Cardiac muscle cell (in vitro differentiated cells and primary cell): ENCODE data around the gene PLD1. TPM values are rescaled to one million over a fixed set of nuclear protein-coding genes. Genes with fewer than 3 reads are reported as not detected.

Experiments
- DNase-seq, 2 donors: peaks; one replicate each; pipeline versions ENCODE4 v3.0.0 to v3.0.0-alpha.2; 2010 to 2017; ENCODE audit warnings: low read depth in 1 of 2, low spot score in 1 of 2
- H3K27ac ChIP-seq: fragments of 200-600 bp; sonication (generic); 2 replicates; pipeline ENCODE4 v1.5.1; 2016
- H3K27me3 ChIP-seq: fragments of 200-600 bp; sonication (generic); 2 replicates; pipeline ENCODE4 v1.6.0; 2016; ENCODE audit warnings: control low read depth
- H3K36me3 ChIP-seq: fragments of 200-600 bp; sonication (generic); 2 replicates; pipeline ENCODE4 v1.5.1; 2016; ENCODE audit warnings: control low read depth
- H3K4me1 ChIP-seq: fragments of 200-600 bp; sonication (generic); 2 replicates; pipeline ENCODE4 v1.8.1; 2017; ENCODE audit warnings: low read depth, mild to moderate bottlenecking, mixed run types
- H3K4me3 ChIP-seq: fragments of 200-600 bp; sonication (generic); 2 replicates; pipeline ENCODE4 v1.5.1; 2016; ENCODE audit warnings: mild to moderate bottlenecking
- H3K9me3 ChIP-seq: fragments of 200-600 bp; sonication (generic); 2 replicates; pipeline ENCODE4 v1.5.1; 2017; ENCODE audit warnings: low read depth, mild to moderate bottlenecking, control low read depth
- CTCF ChIP-seq: IDR thresholded peaks from 2 replicates; pipeline ENCODE4 v1.5.1; 2012; ENCODE audit warnings: low read depth, mild to moderate bottlenecking, low read length
- polyA plus RNA-seq: library from polyadenylated mRNA; unstranded; fragments of >200 nt; fragmentation: Nextera tagmentation; extraction: Ambion mirVana; gene quantifications from 2 replicates; pipeline ENCODE4 v1.2.1, GENCODE V29; 2016
- total RNA-seq: library from RNA; depleted of rRNA; stranded (reverse); fragments of >200 nt; gene quantifications from 2 replicates; pipeline ENCODE4 v1.2.3, GENCODE V29; 2016

Gene PLD1
- total and polyA plus RNA-seq, 2 experiments from 2014 or later = 18.3 to 35.1 TPM

GRCh38 chr3:171561596-171562323 lies 248.5 kb downstream of the PLD1 start:
- no peak for TF ChIP-seq CTCF
- no peaks in the 10 kb centered on the region for H3K27me3 ChIP-seq
- peaks cover 8% of the 10 kb centered on the region for H3K4me1 ChIP-seq
- no peak overlapping the region for H3K4me3 ChIP-seq
- H3K36me3 ChIP-seq = no peaks in the 10 kb centered on the region
- H3K27ac ChIP-seq = no peak overlapping the region
- no peaks in the 10 kb centered on the region for H3K9me3 ChIP-seq
- DNase-seq = peak in 1 of 2 donors; percentile 66

DNA sequence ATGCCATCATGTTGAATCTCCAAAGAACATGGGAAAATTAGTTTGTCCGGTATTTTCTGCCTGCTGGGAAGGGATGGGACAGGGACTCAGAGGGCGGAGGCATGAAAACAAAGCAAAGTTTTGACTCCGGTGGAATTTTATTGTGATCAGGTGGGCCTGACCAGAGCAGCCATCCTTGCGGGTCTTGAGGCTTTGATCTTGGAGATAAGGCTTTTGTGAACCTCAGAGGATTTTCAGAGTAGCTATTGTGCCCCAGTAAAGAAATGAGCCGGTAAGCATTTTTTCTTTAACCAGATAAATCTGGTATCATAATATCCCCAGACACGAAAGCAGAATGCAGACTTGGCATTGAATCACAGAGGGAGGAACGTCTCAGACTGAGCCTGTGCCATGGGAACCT lies 250.7 kb downstream of the PLD1 start:
- H3K36me3 ChIP-seq = no peaks in the 10 kb centered on the region
- no peak overlapping the region for H3K4me3 ChIP-seq
- no peaks in the 10 kb centered on the region for H3K9me3 ChIP-seq
- peaks cover 9% of the 10 kb centered on the region for H3K4me1 ChIP-seq
- DNase-seq = no peak
- no peak overlapping the region for H3K27ac ChIP-seq
- TF ChIP-seq CTCF = no peak
- no peaks in the 10 kb centered on the region for H3K27me3 ChIP-seq

- Histone ChIP-seq H3K27ac (no peak overlapping the region), H3K36me3 (no peaks in the 10 kb centered on the region), H3K4me3 (no peak overlapping the region), H3K9me3 (no peaks in the 10 kb centered on the region), H3K4me1 (peaks cover 9% of the 10 kb centered on the region), H3K27me3 (no peaks in the 10 kb centered on the region)
- no peak for DNase-seq
- no peak for TF ChIP-seq CTCF
These were observed 252.0 kb downstream of the PLD1 start for GRCh38 chr3:171558188-171558696.

DNA sequence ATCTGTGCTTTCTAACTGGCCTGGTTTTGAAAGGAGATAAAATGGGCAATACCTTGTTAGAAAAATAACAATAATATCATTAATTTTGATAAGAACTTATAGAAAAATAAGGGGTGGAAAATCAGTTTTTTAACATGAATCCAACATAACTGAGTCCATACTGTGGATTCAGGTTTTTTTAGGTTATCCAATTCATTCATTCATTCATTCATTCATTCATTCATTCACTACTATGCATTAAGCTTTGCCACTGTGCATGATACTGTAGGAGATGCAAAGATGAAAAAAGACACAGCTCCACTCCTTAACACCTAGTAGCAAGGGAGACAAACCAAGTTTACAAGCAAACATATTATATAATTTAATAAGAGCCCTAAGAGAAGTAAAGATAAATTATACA lies 253.1 kb downstream of the PLD1 start:
- TF ChIP-seq CTCF = no peak
- Histone ChIP-seq H3K9me3 (no peaks in the 10 kb centered on the region), H3K27ac (no peak overlapping the region), H3K4me1 (peaks cover 9% of the 10 kb centered on the region), H3K4me3 (no peak overlapping the region), H3K36me3 (no peaks in the 10 kb centered on the region), H3K27me3 (no peaks in the 10 kb centered on the region)
- DNase-seq = no peak

GRCh38 chr3:171556574-171557145 lies 253.6 kb downstream of the PLD1 start:
- peaks cover 9% of the 10 kb centered on the region for H3K4me1 ChIP-seq
- H3K36me3 ChIP-seq = no peaks in the 10 kb centered on the region
- TF ChIP-seq CTCF = no peak
- H3K27me3 ChIP-seq = no peaks in the 10 kb centered on the region
- peak in 1 of 2 donors; percentile 24 for DNase-seq
- no peak overlapping the region for H3K4me3 ChIP-seq
- H3K9me3 ChIP-seq = no peaks in the 10 kb centered on the region
- no peak overlapping the region for H3K27ac ChIP-seq
